Measurements from ENCODE around the gene VIL1.

VIL1 gene

DNA sequence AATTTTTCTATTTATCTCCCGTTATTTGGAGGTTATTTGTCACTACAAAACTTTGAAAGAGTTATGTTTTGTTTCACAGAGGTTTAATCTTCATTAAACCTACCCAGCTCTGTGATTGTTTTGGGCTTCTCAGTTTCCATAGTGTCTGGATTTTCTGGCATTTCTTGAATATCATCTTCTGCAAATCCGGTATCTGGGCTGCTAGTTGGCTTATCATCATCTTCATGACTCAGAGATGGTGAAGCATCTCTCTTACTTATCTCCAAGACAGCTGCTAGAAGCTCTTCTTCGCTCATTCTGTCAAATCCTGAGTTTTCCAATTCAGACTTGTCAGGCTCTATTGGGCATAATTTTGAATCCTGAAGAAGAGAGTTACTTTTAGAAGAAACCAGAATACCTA is 55.6 kb downstream of the VIL1 start:
- TF ChIP-seq GABPA (IDR thresholded peaks at IDR 0.05; ENCODE audit: low read depth): no peak
- no peak for TF ChIP-seq SPI1 (IDR thresholded peaks at IDR 0.05; ENCODE audit: borderline replicate concordance, low read depth)
- TF ChIP-seq, protein P1, sequence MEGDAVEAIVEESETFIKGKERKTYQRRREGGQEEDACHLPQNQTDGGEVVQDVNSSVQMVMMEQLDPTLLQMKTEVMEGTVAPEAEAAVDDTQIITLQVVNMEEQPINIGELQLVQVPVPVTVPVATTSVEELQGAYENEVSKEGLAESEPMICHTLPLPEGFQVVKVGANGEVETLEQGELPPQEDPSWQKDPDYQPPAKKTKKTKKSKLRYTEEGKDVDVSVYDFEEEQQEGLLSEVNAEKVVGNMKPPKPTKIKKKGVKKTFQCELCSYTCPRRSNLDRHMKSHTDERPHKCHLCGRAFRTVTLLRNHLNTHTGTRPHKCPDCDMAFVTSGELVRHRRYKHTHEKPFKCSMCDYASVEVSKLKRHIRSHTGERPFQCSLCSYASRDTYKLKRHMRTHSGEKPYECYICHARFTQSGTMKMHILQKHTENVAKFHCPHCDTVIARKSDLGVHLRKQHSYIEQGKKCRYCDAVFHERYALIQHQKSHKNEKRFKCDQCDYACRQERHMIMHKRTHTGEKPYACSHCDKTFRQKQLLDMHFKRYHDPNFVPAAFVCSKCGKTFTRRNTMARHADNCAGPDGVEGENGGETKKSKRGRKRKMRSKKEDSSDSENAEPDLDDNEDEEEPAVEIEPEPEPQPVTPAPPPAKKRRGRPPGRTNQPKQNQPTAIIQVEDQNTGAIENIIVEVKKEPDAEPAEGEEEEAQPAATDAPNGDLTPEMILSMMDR (IDR thresholded peaks at IDR 0.05; ENCODE audit: insufficient read depth, low read length): no peak
- TF ChIP-seq POLR2AphosphoS5 (IDR thresholded peaks at IDR 0.05; ENCODE audit: low read depth): no peak
- TF ChIP-seq, protein P2, sequence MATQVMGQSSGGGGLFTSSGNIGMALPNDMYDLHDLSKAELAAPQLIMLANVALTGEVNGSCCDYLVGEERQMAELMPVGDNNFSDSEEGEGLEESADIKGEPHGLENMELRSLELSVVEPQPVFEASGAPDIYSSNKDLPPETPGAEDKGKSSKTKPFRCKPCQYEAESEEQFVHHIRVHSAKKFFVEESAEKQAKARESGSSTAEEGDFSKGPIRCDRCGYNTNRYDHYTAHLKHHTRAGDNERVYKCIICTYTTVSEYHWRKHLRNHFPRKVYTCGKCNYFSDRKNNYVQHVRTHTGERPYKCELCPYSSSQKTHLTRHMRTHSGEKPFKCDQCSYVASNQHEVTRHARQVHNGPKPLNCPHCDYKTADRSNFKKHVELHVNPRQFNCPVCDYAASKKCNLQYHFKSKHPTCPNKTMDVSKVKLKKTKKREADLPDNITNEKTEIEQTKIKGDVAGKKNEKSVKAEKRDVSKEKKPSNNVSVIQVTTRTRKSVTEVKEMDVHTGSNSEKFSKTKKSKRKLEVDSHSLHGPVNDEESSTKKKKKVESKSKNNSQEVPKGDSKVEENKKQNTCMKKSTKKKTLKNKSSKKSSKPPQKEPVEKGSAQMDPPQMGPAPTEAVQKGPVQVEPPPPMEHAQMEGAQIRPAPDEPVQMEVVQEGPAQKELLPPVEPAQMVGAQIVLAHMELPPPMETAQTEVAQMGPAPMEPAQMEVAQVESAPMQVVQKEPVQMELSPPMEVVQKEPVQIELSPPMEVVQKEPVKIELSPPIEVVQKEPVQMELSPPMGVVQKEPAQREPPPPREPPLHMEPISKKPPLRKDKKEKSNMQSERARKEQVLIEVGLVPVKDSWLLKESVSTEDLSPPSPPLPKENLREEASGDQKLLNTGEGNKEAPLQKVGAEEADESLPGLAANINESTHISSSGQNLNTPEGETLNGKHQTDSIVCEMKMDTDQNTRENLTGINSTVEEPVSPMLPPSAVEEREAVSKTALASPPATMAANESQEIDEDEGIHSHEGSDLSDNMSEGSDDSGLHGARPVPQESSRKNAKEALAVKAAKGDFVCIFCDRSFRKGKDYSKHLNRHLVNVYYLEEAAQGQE (IDR thresholded peaks at IDR 0.05; ENCODE audit: insufficient replicate concordance, low read depth): no peak
- no peak overlapping the region for H3K27ac ChIP-seq (replicated peaks)
- no peak overlapping the region for H3K4me3 ChIP-seq (replicated peaks; ENCODE audit: insufficient read depth, low read length)
- no peak for DNase-seq (ENCODE audit: low read depth in 1 of 2, low spot score in 1 of 2)
- no peaks in the 10 kb centered on the region for H3K27me3 ChIP-seq (ENCODE audit: insufficient read depth, poor library complexity, severe bottlenecking)

DNA sequence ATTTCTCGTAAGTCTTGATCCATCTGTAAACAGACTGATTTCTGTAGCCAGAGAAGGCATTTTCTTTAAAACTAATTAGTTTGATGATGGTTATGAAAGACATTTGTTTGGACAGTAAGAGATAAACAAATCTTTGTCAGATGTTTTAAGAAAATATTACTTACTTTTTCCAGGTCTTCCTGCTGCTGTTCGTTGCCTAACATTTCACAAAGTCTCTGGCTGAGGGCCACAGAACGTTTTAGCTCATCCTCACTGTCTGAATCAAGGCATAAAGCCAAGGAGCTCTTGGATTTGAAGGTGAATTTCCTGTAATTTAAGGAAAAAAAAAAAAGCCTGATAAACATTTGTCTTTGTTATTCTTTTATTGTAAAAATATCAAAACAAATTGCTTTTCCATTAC is 57.8 kb downstream of the VIL1 start:
- TF ChIP-seq, protein P2 (IDR thresholded peaks at IDR 0.05; ENCODE audit: insufficient replicate concordance, low read depth): no peak
- TF ChIP-seq GABPA (IDR thresholded peaks at IDR 0.05; ENCODE audit: low read depth): no peak
- TF ChIP-seq, protein P1 (IDR thresholded peaks at IDR 0.05; ENCODE audit: insufficient read depth, low read length): no peak
- TF ChIP-seq POLR2AphosphoS5 (IDR thresholded peaks at IDR 0.05; ENCODE audit: low read depth): no peak
- no peak for TF ChIP-seq SPI1 (IDR thresholded peaks at IDR 0.05; ENCODE audit: borderline replicate concordance, low read depth)
- no peak for DNase-seq (ENCODE audit: low read depth in 1 of 2, low spot score in 1 of 2)
- H3K4me3 ChIP-seq (replicated peaks; ENCODE audit: insufficient read depth, low read length): no peak overlapping the region
- H3K27ac ChIP-seq (replicated peaks): no peak overlapping the region
- no peaks in the 10 kb centered on the region for H3K27me3 ChIP-seq (ENCODE audit: insufficient read depth, poor library complexity, severe bottlenecking)

DNA sequence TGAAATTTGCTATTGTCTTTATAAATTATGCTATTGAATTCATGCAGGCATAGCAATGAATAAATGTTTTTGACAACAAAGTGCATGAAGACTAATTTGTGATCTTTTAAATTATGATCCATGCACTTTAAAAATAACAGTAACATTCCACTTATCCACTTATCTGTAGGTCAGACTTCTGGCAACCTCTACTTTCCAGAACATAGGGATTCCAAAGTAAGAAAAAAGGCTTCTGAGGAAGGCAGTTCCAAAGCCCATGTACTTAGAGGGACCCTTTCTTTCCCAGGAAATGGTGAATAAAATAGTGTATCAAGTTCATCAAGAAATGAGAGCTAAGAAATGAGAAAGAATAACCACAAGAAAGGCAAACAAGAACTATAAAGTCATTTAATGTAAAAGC is 58.3 kb downstream of the VIL1 start:
- no peak for DNase-seq (ENCODE audit: low read depth in 1 of 2, low spot score in 1 of 2)
- H3K27ac ChIP-seq (replicated peaks): no peak overlapping the region
- H3K4me3 ChIP-seq (replicated peaks; ENCODE audit: insufficient read depth, low read length): no peak overlapping the region
- H3K27me3 ChIP-seq (ENCODE audit: insufficient read depth, poor library complexity, severe bottlenecking): no peaks in the 10 kb centered on the region
- TF ChIP-seq SPI1 (IDR thresholded peaks at IDR 0.05; ENCODE audit: borderline replicate concordance, low read depth): no peak
- TF ChIP-seq POLR2AphosphoS5 (IDR thresholded peaks at IDR 0.05; ENCODE audit: low read depth): no peak
- TF ChIP-seq, protein P2 (IDR thresholded peaks at IDR 0.05; ENCODE audit: insufficient replicate concordance, low read depth): no peak
- TF ChIP-seq GABPA (IDR thresholded peaks at IDR 0.05; ENCODE audit: low read depth): no peak
- TF ChIP-seq, protein P1 (IDR thresholded peaks at IDR 0.05; ENCODE audit: insufficient read depth, low read length): no peak

Data from HL-60 (cell line).